A549 (cell line): ENCODE data around the gene FKBP2. TPM values are rescaled to one million over a fixed set of nuclear protein-coding genes. Genes with fewer than 3 reads are reported as not detected.

ENCODE experiments used
- ATAC-seq, 2 experiments: fragments of 200-7000 bp in 1 of 2; fragments of >200 bp in 1 of 2; cut with Nextera tagmentation in 1 of 2; cut with Tn5 transposase in 1 of 2; 3 replicates each; pipeline versions ENCODE4 v1.8.0 to v1.9.1; 2018 to 2020; ENCODE audit warnings: mild to moderate bottlenecking in 1 of 2, moderate library complexity in 1 of 2
- CTCF ChIA-PET: fragments of 300-600 bp; sonication (Branson Sonifier 250); formaldehyde crosslinking; extraction: SDS; loops from one replicate; lab custom pipeline; 2021; ENCODE audit warnings: antibody characterized with exemption, inconsistent platforms; lab: Yijun Ruan, JAX
- POLR2A ChIA-PET: fragments of 350-600 bp; formaldehyde crosslinking; extraction: SDS; loops from one replicate; lab custom pipeline; 2021; ENCODE audit warnings: antibody characterized with exemption, inconsistent platforms; lab: Yijun Ruan, JAX
- DNase-seq, 2 experiments: peaks; one replicate each; pipeline versions ENCODE4 v3.0.0 to v3.0.0-alpha.2; 2011 to 2016; ENCODE audit warnings: low read depth in 1 of 2, low spot score in 1 of 2
- FAIRE-seq: peaks from 2 replicates; lab custom pipeline; 2011; peaks lifted over from hg19 to GRCh38; lab: Jason Lieb, UNC
- H3K27ac ChIP-seq, 2 experiments: fragments of >200 bp; sonication (Bioruptor Twin); formaldehyde crosslinking; 3 replicates each; pipeline ENCODE4 v1.5.1; 2016 to 2017
- H3K4me1 ChIP-seq: fragments of >200 bp; sonication (Bioruptor Twin); formaldehyde crosslinking; 3 replicates; pipeline ENCODE4 v1.6.1; 2016
- H3K4me2 ChIP-seq: fragments of >200 bp; sonication (Bioruptor Twin); formaldehyde crosslinking; 3 replicates; pipeline ENCODE4 v1.6.1; 2016
- H3K4me3 ChIP-seq: fragments of >200 bp; sonication (Bioruptor Twin); formaldehyde crosslinking; 3 replicates; pipeline ENCODE4 v1.5.1; 2016
- H3K9me3 ChIP-seq: fragments of >200 bp; sonication (Bioruptor Twin); formaldehyde crosslinking; 3 replicates; pipeline ENCODE4 v1.6.1; 2016
- BHLHE40 ChIP-seq: IDR thresholded peaks from 2 replicates; pipeline ENCODE4 v1.6.1; 2012; ENCODE audit warnings: low read depth, low read length, inconsistent platforms
- CEBPB ChIP-seq, 2 experiments: fragments of >200 bp in 1 of 2; sonication (Bioruptor Twin) in 1 of 2; formaldehyde crosslinking in 1 of 2; IDR thresholded peaks; 2 replicates each; pipeline ENCODE4 v1.6.1; 2012 to 2016
- E2F6 ChIP-seq: IDR thresholded peaks from 2 replicates; pipeline ENCODE4 v1.6.1; 2012; ENCODE audit warnings: low read depth, borderline replicate concordance
- EHF ChIP-seq: fragments of 250-450 bp; sonication (Bioruptor Pico); IDR thresholded peaks from 2 replicates; pipeline ENCODE4 v1.5.0; 2020; ENCODE audit warnings: mild to moderate bottlenecking
- FOSB ChIP-seq: fragments of 250-450 bp; sonication (Bioruptor Pico); IDR thresholded peaks from 2 replicates; pipeline ENCODE4 v1.5.0; 2020; ENCODE audit warnings: mild to moderate bottlenecking, moderate library complexity
- HOXB5 ChIP-seq: fragments of 250-450 bp; sonication (Bioruptor Pico); IDR thresholded peaks from 2 replicates; pipeline ENCODE4 v1.5.0; 2020; ENCODE audit warnings: mild to moderate bottlenecking, moderate library complexity
- MAFK ChIP-seq: fragments of 450-650 bp; IDR thresholded peaks from 2 replicates; pipeline ENCODE4 v1.6.1; 2014; ENCODE audit not compliant: partially characterized antibody
- MAX ChIP-seq: IDR thresholded peaks from 2 replicates; pipeline ENCODE4 v1.6.1; 2012
- MYC ChIP-seq: IDR thresholded peaks from 2 replicates; pipeline ENCODE4 v1.6.1; 2012; ENCODE audit warnings: mild to moderate bottlenecking, inconsistent platforms, low read length, improper control_type of control experiment, borderline replicate concordance
- POLR2A ChIP-seq: IDR thresholded peaks from 2 replicates; pipeline ENCODE4 v1.6.1; 2012; ENCODE audit warnings: mild to moderate bottlenecking, low read length
- POLR2AphosphoS2 ChIP-seq: conservative IDR thresholded peaks from 2 replicates; pipeline ENCODE4 v1.6.1; 2012; ENCODE audit warnings: low read length, improper control_type of control experiment, inconsistent platforms
- RAD21 ChIP-seq, 2 experiments: fragments of >200 bp in 1 of 2; sonication (Bioruptor Twin) in 1 of 2; formaldehyde crosslinking in 1 of 2; IDR thresholded peaks in 1 of 2; conservative IDR thresholded peaks in 1 of 2; 2 replicates in 1 of 2; 3 replicates in 1 of 2; pipeline ENCODE4 v1.6.1; 2012 to 2018; ENCODE audit warnings: inconsistent platforms in 1 of 2
- RCOR1 ChIP-seq: fragments of 150-350 bp; IDR thresholded peaks from 2 replicates; pipeline ENCODE4 v1.6.1; 2014; ENCODE audit warnings: antibody characterized with exemption, low read length, low read depth
- REST ChIP-seq: fragments of 200-600 bp; sonication (generic); IDR thresholded peaks from 2 replicates; pipeline ENCODE4 v1.6.1; 2016; ENCODE audit warnings: antibody characterized with exemption, mild to moderate bottlenecking, moderate library complexity
- ZFP36 ChIP-seq: fragments of 450-650 bp; IDR thresholded peaks from 2 replicates; pipeline ENCODE4 v1.6.1; 2014; ENCODE audit warnings: borderline replicate concordance; ENCODE audit not compliant: partially characterized antibody
- ZNF302 ChIP-seq: fragments of 250-450 bp; sonication (Bioruptor Pico); IDR thresholded peaks from 2 replicates; pipeline ENCODE4 v1.9.0; 2021; ENCODE audit warnings: inconsistent platforms, mild to moderate bottlenecking, moderate library complexity
- WGBS: methylation state at CpG from one replicate; pipeline ENCODE4 v1.1.6; 2017; ENCODE audit errors: missing lambda C conversion rate; 5-methylcytosine and 5-hydroxymethylcytosine counted together
- polyA plus RNA-seq, 4 experiments: library from polyadenylated mRNA; depleted of rRNA in 3 of 4; stranded (reverse); fragments of >200 nt; fragmentation: RNase III in 1 of 4; extraction: RNeasy Plus Mini Kit Qiagen cat#74134 plus additional on column Dnase treatment in 1 of 4; gene quantifications; 2 replicates in 3 of 4; 3 replicates in 1 of 4; pipeline ENCODE4 v1.2.3, GENCODE V29; 2011 to 2017

The FKBP2 gene
- polyA plus RNA-seq, 2 of the 4 experiments (the other 2 are of a cell fraction): 40.5 to 131 TPM

- no peak for ATAC-seq
Observed at GRCh38 chr11:64292460-64293254, 51.8 kb downstream of the FKBP2 start.

More at GRCh38 chr11:64292460-64293254, 51.8 kb downstream of the FKBP2 start:
- 86% methylated on average over 34 of the region's 42 CpGs for WGBS
- Histone ChIP-seq H3K9me3 (no peaks in the 10 kb centered on the region), H3K27ac (no peak overlapping the region), H3K4me3 (no peak overlapping the region), H3K4me2 (no peak overlapping the region), H3K4me1 (peaks cover 5% of the 10 kb centered on the region; the same call in 2 of the 3 replicates)
- TF ChIP-seq CEBPB (IDR thresholded peaks at IDR 0.05) (no peak), REST (no peak), MAX (no peak), FOSB (no peak), POLR2A (no peak), ZNF302 (CRISPR knock-in tag) (no peak), MAFK (no peak), HOXB5 (CRISPR knock-in tag) (no peak), ZFP36 (no peak), RAD21 (conservative IDR thresholded peaks at IDR 0.05 in 1 of 2, IDR thresholded peaks at IDR 0.05 in 1 of 2) (no peak), E2F6 (no peak), RCOR1 (no peak), POLR2AphosphoS2 (no peak), BHLHE40 (no peak), MYC (no peak), EHF (CRISPR knock-in tag) (no peak)
- no peak for DNase-seq
- ChIA-PET CTCF (interaction anchor here (1.0 to 20.5 kb wide), 4 partner anchors 10 to 39 kb away, joined by 3 to 448 read pairs (median 4); partner anchors contain the start of genes CATSPERZ and ESRRA), POLR2A (no interaction called here)
- FAIRE-seq: no peak

Other genes starting within 250 kb of the FKBP2 start
- 0.28 and 0.31 TPM in 2 replicates for gene FLRT1, start 205.2 kb upstream of the FKBP2 start, polyA plus RNA-seq (2011; rRNA removed)
- gene FLRT1, start 205.2 kb upstream of the FKBP2 start, polyA plus RNA-seq (2017; fragmentation: RNase III; extraction: RNeasy Plus Mini Kit Qiagen cat#74134 plus additional on column Dnase treatment): 0.07 to 0.13 TPM (median 0.10 TPM) in 3 replicates
- gene MACROD1, start 75.0 kb upstream of the FKBP2 start, polyA plus RNA-seq (2011; rRNA removed): 10.0 and 16.6 TPM in 2 replicates
- gene MACROD1, start 75.0 kb upstream of the FKBP2 start, polyA plus RNA-seq (2017; fragmentation: RNase III; extraction: RNeasy Plus Mini Kit Qiagen cat#74134 plus additional on column Dnase treatment): 12.0 to 16.4 TPM (median 15.1 TPM) in 3 replicates
- 288 and 300 TPM in 2 replicates for gene STIP1, start 54.9 kb upstream of the FKBP2 start, polyA plus RNA-seq (2011; rRNA removed)
- 274 to 320 TPM (median 297 TPM) in 3 replicates for gene STIP1, start 54.9 kb upstream of the FKBP2 start, polyA plus RNA-seq (2017; fragmentation: RNase III; extraction: RNeasy Plus Mini Kit Qiagen cat#74134 plus additional on column Dnase treatment)
- 0.42 and 0.56 TPM in 2 replicates for gene FERMT3, start 34.4 kb upstream of the FKBP2 start, polyA plus RNA-seq (2011; rRNA removed)
- 1.9 to 2.1 TPM (median 2.0 TPM) in 3 replicates for gene FERMT3, start 34.4 kb upstream of the FKBP2 start, polyA plus RNA-seq (2017; fragmentation: RNase III; extraction: RNeasy Plus Mini Kit Qiagen cat#74134 plus additional on column Dnase treatment)
- gene TRPT1, start 14.9 kb upstream of the FKBP2 start, polyA plus RNA-seq (2011; rRNA removed): 18.6 and 25.2 TPM in 2 replicates
- 24.2 to 28.5 TPM (median 26.1 TPM) in 3 replicates for gene TRPT1, start 14.9 kb upstream of the FKBP2 start, polyA plus RNA-seq (2017; fragmentation: RNase III; extraction: RNeasy Plus Mini Kit Qiagen cat#74134 plus additional on column Dnase treatment)
- 21.5 and 21.7 TPM in 2 replicates for gene NUDT22, start 14.8 kb upstream of the FKBP2 start, polyA plus RNA-seq (2011; rRNA removed)
- gene NUDT22, start 14.8 kb upstream of the FKBP2 start, polyA plus RNA-seq (2017; fragmentation: RNase III; extraction: RNeasy Plus Mini Kit Qiagen cat#74134 plus additional on column Dnase treatment): 25.7 to 33.2 TPM (median 33.1 TPM) in 3 replicates
- 8.9 and 9.8 TPM in 2 replicates for gene DNAJC4, start 10.5 kb upstream of the FKBP2 start, polyA plus RNA-seq (2011; rRNA removed)
- gene DNAJC4, start 10.5 kb upstream of the FKBP2 start, polyA plus RNA-seq (2017; fragmentation: RNase III; extraction: RNeasy Plus Mini Kit Qiagen cat#74134 plus additional on column Dnase treatment): 12.6 to 16.6 TPM (median 16.2 TPM) in 3 replicates
- 6.8 and 10.9 TPM in 2 replicates for gene VEGFB, start 6.5 kb upstream of the FKBP2 start, polyA plus RNA-seq (2011; rRNA removed)
- gene VEGFB, start 6.5 kb upstream of the FKBP2 start, polyA plus RNA-seq (2017; fragmentation: RNase III; extraction: RNeasy Plus Mini Kit Qiagen cat#74134 plus additional on column Dnase treatment): 24.6 to 26.7 TPM (median 26.5 TPM) in 3 replicates
- gene PPP1R14B, start 5.8 kb downstream of the FKBP2 start, polyA plus RNA-seq (2011; rRNA removed): 129 and 154 TPM in 2 replicates
- gene PPP1R14B, start 5.8 kb downstream of the FKBP2 start, polyA plus RNA-seq (2017; fragmentation: RNase III; extraction: RNeasy Plus Mini Kit Qiagen cat#74134 plus additional on column Dnase treatment): 152 to 155 TPM (median 152 TPM) in 3 replicates
- 8.8 and 9.9 TPM in 2 replicates for gene PLCB3, start 10.4 kb downstream of the FKBP2 start, polyA plus RNA-seq (2011; rRNA removed)
- gene PLCB3, start 10.4 kb downstream of the FKBP2 start, polyA plus RNA-seq (2017; fragmentation: RNase III; extraction: RNeasy Plus Mini Kit Qiagen cat#74134 plus additional on column Dnase treatment): 19.2 to 21.3 TPM (median 21.2 TPM) in 3 replicates
- gene BAD, start 43.6 kb downstream of the FKBP2 start, polyA plus RNA-seq (2011; rRNA removed): 33.7 and 35.6 TPM in 2 replicates
- 65.7 to 68.4 TPM (median 66.4 TPM) in 3 replicates for gene BAD, start 43.6 kb downstream of the FKBP2 start, polyA plus RNA-seq (2017; fragmentation: RNase III; extraction: RNeasy Plus Mini Kit Qiagen cat#74134 plus additional on column Dnase treatment)
- gene GPR137, start 44.8 kb downstream of the FKBP2 start, polyA plus RNA-seq (2011; rRNA removed): 11.0 and 14.4 TPM in 2 replicates
- 33.9 to 38.5 TPM (median 37.4 TPM) in 3 replicates for gene GPR137, start 44.8 kb downstream of the FKBP2 start, polyA plus RNA-seq (2017; fragmentation: RNase III; extraction: RNeasy Plus Mini Kit Qiagen cat#74134 plus additional on column Dnase treatment)
- not detected in 2 replicates for gene KCNK4, start 50.2 kb downstream of the FKBP2 start, polyA plus RNA-seq (2011; rRNA removed)
- 0.12 to 0.28 TPM (median 0.17 TPM) in 3 replicates for gene KCNK4, start 50.2 kb downstream of the FKBP2 start, polyA plus RNA-seq (2017; fragmentation: RNase III; extraction: RNeasy Plus Mini Kit Qiagen cat#74134 plus additional on column Dnase treatment)
- 1.9 TPM in 2 replicates for gene CATSPERZ, start 59.3 kb downstream of the FKBP2 start, polyA plus RNA-seq (2011; rRNA removed)
- gene CATSPERZ, start 59.3 kb downstream of the FKBP2 start, polyA plus RNA-seq (2017; fragmentation: RNase III; extraction: RNeasy Plus Mini Kit Qiagen cat#74134 plus additional on column Dnase treatment): 3.4 to 4.7 TPM (median 4.1 TPM) in 3 replicates
- gene ESRRA, start 64.4 kb downstream of the FKBP2 start, polyA plus RNA-seq (2011; rRNA removed): 13.9 and 15.2 TPM in 2 replicates
- gene ESRRA, start 64.4 kb downstream of the FKBP2 start, polyA plus RNA-seq (2017; fragmentation: RNase III; extraction: RNeasy Plus Mini Kit Qiagen cat#74134 plus additional on column Dnase treatment): 30.9 to 35.5 TPM (median 33.5 TPM) in 3 replicates
- 305 and 363 TPM in 2 replicates for gene TRMT112, start 76.5 kb downstream of the FKBP2 start, polyA plus RNA-seq (2011; rRNA removed)
- gene TRMT112, start 76.5 kb downstream of the FKBP2 start, polyA plus RNA-seq (2017; fragmentation: RNase III; extraction: RNeasy Plus Mini Kit Qiagen cat#74134 plus additional on column Dnase treatment): 424 to 447 TPM (median 440 TPM) in 3 replicates
- gene PRDX5, start 77.0 kb downstream of the FKBP2 start, polyA plus RNA-seq (2011; rRNA removed): 305 and 377 TPM in 2 replicates
- 442 to 500 TPM (median 491 TPM) in 3 replicates for gene PRDX5, start 77.0 kb downstream of the FKBP2 start, polyA plus RNA-seq (2017; fragmentation: RNase III; extraction: RNeasy Plus Mini Kit Qiagen cat#74134 plus additional on column Dnase treatment)
- 4.8 and 5.7 TPM in 2 replicates for gene CCDC88B, start 99.1 kb downstream of the FKBP2 start, polyA plus RNA-seq (2011; rRNA removed)
- 8.8 to 10.3 TPM (median 9.7 TPM) in 3 replicates for gene CCDC88B, start 99.1 kb downstream of the FKBP2 start, polyA plus RNA-seq (2017; fragmentation: RNase III; extraction: RNeasy Plus Mini Kit Qiagen cat#74134 plus additional on column Dnase treatment)
- gene RPS6KA4, start 118.1 kb downstream of the FKBP2 start, polyA plus RNA-seq (2011; rRNA removed): 19.1 and 21.4 TPM in 2 replicates
- 34.5 to 40.4 TPM (median 35.9 TPM) in 3 replicates for gene RPS6KA4, start 118.1 kb downstream of the FKBP2 start, polyA plus RNA-seq (2017; fragmentation: RNase III; extraction: RNeasy Plus Mini Kit Qiagen cat#74134 plus additional on column Dnase treatment)